ENCODE results near the gene URI1.

Gene URI1

GRCh38 chr19:29971648-29972047 lies 29.6 kb downstream of the URI1 start:
- DNase-seq, result no peak

- DNase-seq, result no peak
These were observed 32.7 kb downstream of the URI1 start for GRCh38 chr19:29974701-29975100.

- DNase-seq, result no peak
These were observed 34.3 kb downstream of the URI1 start for GRCh38 chr19:29976151-29976943.

- DNase-seq, result no peak
These were observed 36.0 kb downstream of the URI1 start for GRCh38 chr19:29978080-29978479.

- DNase-seq, result no peak
These were observed 41.5 kb downstream of the URI1 start for GRCh38 chr19:29983568-29983967.

GRCh38 chr19:29985196-29985595 lies 43.2 kb downstream of the URI1 start:
- no peak for DNase-seq

GRCh38 chr19:29988351-29988750 lies 46.3 kb downstream of the URI1 start:
- no peak for DNase-seq

GRCh38 chr19:29992233-29992867 lies 50.3 kb downstream of the URI1 start:
- DNase-seq, result no peak

GRCh38 chr19:29999490-29999889 lies 57.5 kb downstream of the URI1 start:
- DNase-seq, result no peak

- no peak for DNase-seq
These were observed 58.8 kb downstream of the URI1 start for GRCh38 chr19:30000862-30001261.

- no peak for DNase-seq
These were observed 59.3 kb downstream of the URI1 start for GRCh38 chr19:30001301-30001700.

- DNase-seq, result no peak
These were observed 59.8 kb downstream of the URI1 start for GRCh38 chr19:30001791-30002190.

- DNase-seq, result no peak
These were observed 61.8 kb downstream of the URI1 start for GRCh38 chr19:30003866-30004265.

- DNase-seq, result no peak
These were observed 62.4 kb downstream of the URI1 start for GRCh38 chr19:30004403-30004802.

GRCh38 chr19:30006207-30006606 lies 64.2 kb downstream of the URI1 start:
- DNase-seq, result no peak

GRCh38 chr19:30008169-30008568 lies 66.1 kb downstream of the URI1 start:
- DNase-seq, result no peak

GRCh38 chr19:30009013-30009412 lies 67.0 kb downstream of the URI1 start:
- DNase-seq, result no peak

- no peak for DNase-seq
These were observed 69.1 kb downstream of the URI1 start for GRCh38 chr19:30011051-30011578.

GRCh38 chr19:30014770-30015169 lies 72.7 kb downstream of the URI1 start:
- DNase-seq, result no peak

- no peak for DNase-seq
These were observed 75.1 kb downstream of the URI1 start for GRCh38 chr19:30017172-30017571.

GRCh38 chr19:30020189-30020588 lies 78.2 kb downstream of the URI1 start:
- no peak for DNase-seq

GRCh38 chr19:30022659-30023058 lies 80.6 kb downstream of the URI1 start:
- DNase-seq, result no peak

GRCh38 chr19:30023330-30023729 lies 81.3 kb downstream of the URI1 start:
- no peak for DNase-seq

- no peak for DNase-seq
These were observed 82.1 kb downstream of the URI1 start for GRCh38 chr19:30024091-30024490.

Data from activated T-cell treated with anti-CD3 and anti-CD28 coated beads, Interleukin-2, amount 50 U/mL, for 48 hours (primary cell).